ENCODE results near the gene UNC79.

UNC79 gene

DNA sequence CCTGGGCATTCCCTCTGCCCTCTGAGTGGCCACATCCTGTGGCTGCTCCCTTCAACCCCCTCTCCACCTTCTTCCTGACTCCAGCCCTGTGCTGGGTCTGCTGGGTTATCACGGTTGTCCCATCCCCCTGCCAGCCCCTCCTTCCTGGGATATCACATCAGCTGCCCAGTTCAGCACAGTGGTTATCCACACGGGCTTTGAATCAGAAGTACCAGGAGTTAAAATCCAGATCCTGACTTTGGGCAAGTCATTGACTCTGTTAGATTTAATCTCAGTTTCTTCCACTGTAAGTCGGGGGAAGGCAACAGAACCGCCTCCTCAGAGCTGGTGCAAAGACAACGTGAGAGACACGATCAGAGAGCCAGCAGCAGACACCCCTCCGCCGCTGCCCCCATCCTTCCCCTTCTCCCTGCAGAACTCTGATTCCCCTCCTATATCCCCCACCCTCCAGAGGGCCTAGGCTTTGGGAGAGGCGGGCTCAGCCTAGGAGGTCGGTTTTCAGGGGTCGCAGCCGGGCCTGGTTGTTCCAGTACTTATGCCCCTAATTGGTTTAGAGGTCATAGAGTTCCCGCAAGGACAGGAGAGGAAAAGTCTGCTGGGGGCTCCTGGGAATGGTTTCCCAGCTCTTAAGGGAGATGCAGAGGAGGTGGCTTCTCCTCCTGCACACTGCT is 315.0 kb downstream of the UNC79 start:
- TF ChIP-seq POLR2AphosphoS5 (IDR thresholded peaks at IDR 0.05; ENCODE audit: low read depth, low read length) (no peak), TAF1 (IDR thresholded peaks at IDR 0.05; ENCODE audit: borderline replicate concordance, insufficient read depth, low read length) (no peak), FOXP2 (optimal IDR thresholded peaks at IDR 0.05; ENCODE audit: borderline replicate concordance, extremely low read depth, extremely low read length, insufficient read depth) (no peak), SIN3A (IDR thresholded peaks at IDR 0.05; ENCODE audit: borderline replicate concordance, insufficient read depth, low read length) (no peak)
- TF ChIP-seq, protein P1, sequence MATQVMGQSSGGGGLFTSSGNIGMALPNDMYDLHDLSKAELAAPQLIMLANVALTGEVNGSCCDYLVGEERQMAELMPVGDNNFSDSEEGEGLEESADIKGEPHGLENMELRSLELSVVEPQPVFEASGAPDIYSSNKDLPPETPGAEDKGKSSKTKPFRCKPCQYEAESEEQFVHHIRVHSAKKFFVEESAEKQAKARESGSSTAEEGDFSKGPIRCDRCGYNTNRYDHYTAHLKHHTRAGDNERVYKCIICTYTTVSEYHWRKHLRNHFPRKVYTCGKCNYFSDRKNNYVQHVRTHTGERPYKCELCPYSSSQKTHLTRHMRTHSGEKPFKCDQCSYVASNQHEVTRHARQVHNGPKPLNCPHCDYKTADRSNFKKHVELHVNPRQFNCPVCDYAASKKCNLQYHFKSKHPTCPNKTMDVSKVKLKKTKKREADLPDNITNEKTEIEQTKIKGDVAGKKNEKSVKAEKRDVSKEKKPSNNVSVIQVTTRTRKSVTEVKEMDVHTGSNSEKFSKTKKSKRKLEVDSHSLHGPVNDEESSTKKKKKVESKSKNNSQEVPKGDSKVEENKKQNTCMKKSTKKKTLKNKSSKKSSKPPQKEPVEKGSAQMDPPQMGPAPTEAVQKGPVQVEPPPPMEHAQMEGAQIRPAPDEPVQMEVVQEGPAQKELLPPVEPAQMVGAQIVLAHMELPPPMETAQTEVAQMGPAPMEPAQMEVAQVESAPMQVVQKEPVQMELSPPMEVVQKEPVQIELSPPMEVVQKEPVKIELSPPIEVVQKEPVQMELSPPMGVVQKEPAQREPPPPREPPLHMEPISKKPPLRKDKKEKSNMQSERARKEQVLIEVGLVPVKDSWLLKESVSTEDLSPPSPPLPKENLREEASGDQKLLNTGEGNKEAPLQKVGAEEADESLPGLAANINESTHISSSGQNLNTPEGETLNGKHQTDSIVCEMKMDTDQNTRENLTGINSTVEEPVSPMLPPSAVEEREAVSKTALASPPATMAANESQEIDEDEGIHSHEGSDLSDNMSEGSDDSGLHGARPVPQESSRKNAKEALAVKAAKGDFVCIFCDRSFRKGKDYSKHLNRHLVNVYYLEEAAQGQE (IDR thresholded peaks at IDR 0.05; ENCODE audit: insufficient read depth in 1 of 2, low read depth in 2 of 2, low read length in 2 of 2) = no peak

DNA sequence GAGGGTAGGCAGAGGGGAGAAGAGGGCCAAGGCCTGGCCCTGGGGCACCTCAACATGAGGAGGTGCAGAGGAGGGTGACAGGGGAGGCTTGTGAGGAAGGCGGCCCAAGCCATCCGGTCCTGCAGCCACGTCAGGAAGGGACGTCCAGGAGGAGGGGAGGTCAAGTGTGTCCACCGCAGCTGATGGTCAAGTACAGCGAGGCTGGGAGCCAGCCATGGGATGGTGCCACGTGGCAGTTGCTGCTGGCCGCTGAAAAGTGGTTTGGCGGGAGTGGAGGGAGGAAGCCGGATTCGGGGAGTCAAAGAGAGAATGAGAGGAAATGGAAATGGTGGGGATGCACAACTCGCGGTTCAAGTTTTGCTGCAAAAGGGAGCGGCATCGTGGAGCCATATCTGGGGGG is 316.4 kb downstream of the UNC79 start:
- TF ChIP-seq, protein P1 (IDR thresholded peaks at IDR 0.05; ENCODE audit: insufficient read depth in 1 of 2, low read depth in 2 of 2, low read length in 2 of 2) = no peak
- TF ChIP-seq TAF1 (IDR thresholded peaks at IDR 0.05; ENCODE audit: borderline replicate concordance, insufficient read depth, low read length) (no peak), POLR2AphosphoS5 (IDR thresholded peaks at IDR 0.05; ENCODE audit: low read depth, low read length) (no peak), FOXP2 (optimal IDR thresholded peaks at IDR 0.05; ENCODE audit: borderline replicate concordance, extremely low read depth, extremely low read length, insufficient read depth) (no peak), SIN3A (IDR thresholded peaks at IDR 0.05; ENCODE audit: borderline replicate concordance, insufficient read depth, low read length) (no peak)

- TF ChIP-seq, protein P1 (IDR thresholded peaks at IDR 0.05; ENCODE audit: insufficient read depth in 1 of 2, low read depth in 2 of 2, low read length in 2 of 2) = no peak
- no peak for TF ChIP-seq POLR2AphosphoS5 (IDR thresholded peaks at IDR 0.05; ENCODE audit: low read depth, low read length)
- TF ChIP-seq FOXP2 (optimal IDR thresholded peaks at IDR 0.05; ENCODE audit: borderline replicate concordance, extremely low read depth, extremely low read length, insufficient read depth) = no peak
- TF ChIP-seq SIN3A (IDR thresholded peaks at IDR 0.05; ENCODE audit: borderline replicate concordance, insufficient read depth, low read length) = no peak
- TF ChIP-seq TAF1 (IDR thresholded peaks at IDR 0.05; ENCODE audit: borderline replicate concordance, insufficient read depth, low read length) = no peak
These were observed 316.8 kb downstream of the UNC79 start for GRCh38 chr14:93747560-93747959.

DNA sequence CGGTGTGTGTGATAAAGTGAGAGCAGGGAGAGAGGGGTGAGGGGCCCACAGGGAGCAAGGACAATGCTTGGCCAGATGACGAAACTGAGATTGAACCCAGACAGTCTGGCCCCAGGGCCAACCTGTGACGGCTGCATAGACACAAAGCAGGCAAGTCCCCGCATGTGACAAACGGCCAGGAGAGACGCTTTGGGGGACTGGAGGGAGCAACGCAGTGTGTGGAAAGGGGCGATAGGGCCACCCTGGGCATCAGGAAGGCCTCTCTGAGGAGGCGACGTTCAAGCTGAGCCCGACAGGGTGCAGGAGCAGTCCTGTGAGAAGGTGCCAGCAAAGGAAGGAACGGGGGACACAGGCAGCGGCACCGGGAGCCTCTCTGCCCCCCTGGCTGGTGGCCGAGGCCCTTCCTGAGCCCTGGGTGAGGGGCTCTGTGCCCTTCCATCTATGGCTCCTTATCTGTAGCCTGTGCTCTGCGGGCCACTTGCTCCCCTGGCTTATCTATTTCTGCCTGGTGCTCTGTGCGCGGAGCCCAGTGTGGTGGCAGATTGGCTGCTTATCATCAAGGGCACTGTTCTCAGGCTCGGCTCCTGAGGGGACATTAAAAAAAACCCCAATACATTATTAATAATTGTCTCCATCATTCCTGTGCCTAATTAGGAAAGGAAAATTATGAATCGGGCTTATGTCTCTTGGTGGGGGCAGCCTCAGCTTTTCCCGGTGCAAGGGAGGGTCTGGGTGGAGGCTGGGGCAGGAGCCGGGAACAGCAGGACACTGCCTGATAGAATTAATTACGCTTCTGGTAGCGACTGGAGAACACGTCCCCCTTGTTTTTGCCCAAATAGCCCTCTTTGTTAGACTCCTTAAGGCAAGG is 317.7 kb downstream of the UNC79 start:
- no peak for TF ChIP-seq SIN3A (IDR thresholded peaks at IDR 0.05; ENCODE audit: borderline replicate concordance, insufficient read depth, low read length)
- TF ChIP-seq, protein P1 (IDR thresholded peaks at IDR 0.05; ENCODE audit: insufficient read depth in 1 of 2, low read depth in 2 of 2, low read length in 2 of 2) = no peak
- no peak for TF ChIP-seq FOXP2 (optimal IDR thresholded peaks at IDR 0.05; ENCODE audit: borderline replicate concordance, extremely low read depth, extremely low read length, insufficient read depth)
- TF ChIP-seq POLR2AphosphoS5 (IDR thresholded peaks at IDR 0.05; ENCODE audit: low read depth, low read length) = no peak
- TF ChIP-seq TAF1 (IDR thresholded peaks at IDR 0.05; ENCODE audit: borderline replicate concordance, insufficient read depth, low read length) = no peak

Data from PFSK-1 (cell line).